Smooth muscle cell (in vitro differentiated cells): ENCODE measurements around the gene EDEM3. TPM values are rescaled to one million over a fixed set of nuclear protein-coding genes. Genes with fewer than 3 reads are reported as not detected.

ENCODE experiments used
- DNase-seq: peaks from one replicate; lab custom pipeline; 2025; ENCODE audit not compliant: unreplicated experiment; lab: John Stamatoyannopoulos, UW
- H2AFZ ChIP-seq: fragments of 200-600 bp; sonication (generic); 2 replicates; pipeline ENCODE4 v1.6.0; 2016; ENCODE audit warnings: antibody characterized with exemption, low read depth, mild to moderate bottlenecking
- H3F3A ChIP-seq: fragments of 200-600 bp; sonication (generic); 2 replicates; pipeline ENCODE4 v1.6.0; 2017; ENCODE audit warnings: antibody characterized with exemption, low read depth
- H3K27ac ChIP-seq: fragments of 200-600 bp; sonication (generic); 2 replicates; pipeline ENCODE4 v1.5.1; 2016; ENCODE audit warnings: low read depth, mild to moderate bottlenecking
- H3K27me3 ChIP-seq: fragments of 200-600 bp; sonication (generic); 2 replicates; pipeline ENCODE4 v1.6.1; 2016; ENCODE audit warnings: low read depth, mild to moderate bottlenecking
- H3K36me3 ChIP-seq: fragments of 200-600 bp; sonication (generic); 2 replicates; pipeline ENCODE4 v1.5.1; 2016; ENCODE audit warnings: low read depth
- H3K4me1 ChIP-seq: fragments of 200-600 bp; sonication (generic); 2 replicates; pipeline ENCODE4 v1.5.1; 2016; ENCODE audit warnings: low read depth
- H3K4me2 ChIP-seq: fragments of 200-600 bp; sonication (generic); 2 replicates; pipeline ENCODE4 v1.6.0; 2016; ENCODE audit warnings: mild to moderate bottlenecking
- H3K4me3 ChIP-seq: fragments of 200-600 bp; sonication (generic); 2 replicates; pipeline ENCODE4 v1.5.1; 2016; ENCODE audit warnings: mild to moderate bottlenecking
- H3K79me2 ChIP-seq: fragments of 200-600 bp; sonication (generic); 2 replicates; pipeline ENCODE4 v1.6.0; 2016; ENCODE audit warnings: low read depth, mild to moderate bottlenecking
- H3K9ac ChIP-seq: fragments of 200-600 bp; sonication (generic); 2 replicates; pipeline ENCODE4 v1.6.0; 2016; ENCODE audit warnings: low read depth
- H3K9me3 ChIP-seq: fragments of 200-600 bp; sonication (generic); replicated peaks from 2 replicates; pipeline ENCODE4 v1.5.1; 2016; ENCODE audit warnings: low read depth
- H4K20me1 ChIP-seq: fragments of 200-600 bp; sonication (generic); 2 replicates; pipeline ENCODE4 v1.6.0; 2016; ENCODE audit warnings: low read depth
- WGBS: methylation state at CpG from one replicate; pipeline ENCODE4 v1.1.7; 2016; ENCODE audit warnings: low lambda C conversion rate; 5-methylcytosine and 5-hydroxymethylcytosine counted together
- polyA plus RNA-seq: library from polyadenylated mRNA; unstranded; fragments of >200 nt; fragmentation: Nextera tagmentation; extraction: Ambion mirVana; gene quantifications from 2 replicates; pipeline ENCODE4 v1.2.1, GENCODE V29; 2016
- total RNA-seq: library from RNA; depleted of rRNA; stranded (reverse); fragments of >200 nt; gene quantifications from 2 replicates; pipeline ENCODE4 v1.2.3, GENCODE V29; 2014
- TF ChIP-seq, protein P1 (sequence below): fragments of 200-600 bp; sonication (generic); IDR thresholded peaks from 2 replicates; pipeline ENCODE4 v1.5.1; 2017; ENCODE audit warnings: borderline replicate concordance, mild to moderate bottlenecking, antibody characterized with exemption; ENCODE audit not compliant: insufficient read depth, poor library complexity, severe bottlenecking

Gene EDEM3
- total and polyA plus RNA-seq, 2 experiments from 2014 or later: 12.9 to 44.3 TPM

DNA sequence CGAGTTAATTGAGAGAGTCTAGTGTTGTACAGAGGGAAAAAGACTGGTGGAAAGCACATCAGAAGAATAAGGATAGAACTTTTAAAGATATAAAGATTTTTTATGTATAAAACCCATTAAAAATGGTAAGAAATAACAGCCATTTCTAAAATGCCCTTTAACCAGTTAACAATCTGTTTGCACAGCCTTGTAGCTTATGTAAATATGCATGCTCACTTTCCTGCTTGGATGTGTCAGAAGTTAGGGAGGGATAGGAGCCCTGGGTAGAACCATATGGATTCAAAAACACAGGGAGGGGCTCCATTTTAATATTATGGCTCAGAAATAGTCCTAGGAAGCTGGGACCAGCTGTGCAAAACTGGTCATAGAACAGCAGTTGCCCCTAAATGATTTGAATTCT lies 4.5 kb upstream of the EDEM3 start:
- H4K20me1 ChIP-seq: no peaks in the 10 kb centered on the region
- no peaks in the 10 kb centered on the region for H3K9me3 ChIP-seq
- no peak overlapping the region for H3K9ac ChIP-seq
- no peak overlapping the region for H2AFZ ChIP-seq
- H3K79me2 ChIP-seq: peaks cover 3% of the 10 kb centered on the region
- peaks cover 8% of the 10 kb centered on the region for H3K4me1 ChIP-seq
- no peaks in the 10 kb centered on the region for H3K36me3 ChIP-seq
- no peak overlapping the region for H3K4me2 ChIP-seq
- H3F3A ChIP-seq: peaks cover 4% of the 10 kb centered on the region
- H3K27ac ChIP-seq: no peak overlapping the region
- WGBS: 93% methylated on average over 1 of the region's 1 CpG
- H3K27me3 ChIP-seq: no peaks in the 10 kb centered on the region
- DNase-seq: no peak
- no peak overlapping the region for H3K4me3 ChIP-seq
- TF ChIP-seq, protein P1, sequence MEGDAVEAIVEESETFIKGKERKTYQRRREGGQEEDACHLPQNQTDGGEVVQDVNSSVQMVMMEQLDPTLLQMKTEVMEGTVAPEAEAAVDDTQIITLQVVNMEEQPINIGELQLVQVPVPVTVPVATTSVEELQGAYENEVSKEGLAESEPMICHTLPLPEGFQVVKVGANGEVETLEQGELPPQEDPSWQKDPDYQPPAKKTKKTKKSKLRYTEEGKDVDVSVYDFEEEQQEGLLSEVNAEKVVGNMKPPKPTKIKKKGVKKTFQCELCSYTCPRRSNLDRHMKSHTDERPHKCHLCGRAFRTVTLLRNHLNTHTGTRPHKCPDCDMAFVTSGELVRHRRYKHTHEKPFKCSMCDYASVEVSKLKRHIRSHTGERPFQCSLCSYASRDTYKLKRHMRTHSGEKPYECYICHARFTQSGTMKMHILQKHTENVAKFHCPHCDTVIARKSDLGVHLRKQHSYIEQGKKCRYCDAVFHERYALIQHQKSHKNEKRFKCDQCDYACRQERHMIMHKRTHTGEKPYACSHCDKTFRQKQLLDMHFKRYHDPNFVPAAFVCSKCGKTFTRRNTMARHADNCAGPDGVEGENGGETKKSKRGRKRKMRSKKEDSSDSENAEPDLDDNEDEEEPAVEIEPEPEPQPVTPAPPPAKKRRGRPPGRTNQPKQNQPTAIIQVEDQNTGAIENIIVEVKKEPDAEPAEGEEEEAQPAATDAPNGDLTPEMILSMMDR: no peak

DNA sequence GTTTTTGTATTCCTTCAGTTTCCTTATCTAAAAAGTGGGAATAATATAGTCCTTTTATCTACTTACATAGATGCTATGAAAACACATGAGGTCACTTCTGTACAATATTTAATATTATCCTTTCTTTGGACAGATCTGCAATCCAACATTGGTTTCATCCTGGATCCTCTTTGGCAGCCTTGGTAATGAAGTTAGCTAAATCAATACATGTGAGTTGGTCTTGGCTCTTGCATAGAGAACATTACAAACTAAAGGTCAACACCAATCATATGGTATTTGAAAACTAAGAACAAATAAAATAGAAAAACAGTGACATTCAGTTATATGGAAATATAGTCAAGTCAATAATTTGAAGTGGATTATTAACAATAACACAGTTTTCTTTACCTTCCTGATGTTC lies 3.2 kb upstream of the EDEM3 start:
- Histone ChIP-seq H4K20me1 (peaks cover 11% of the 10 kb centered on the region), H3K9me3 (no peaks in the 10 kb centered on the region), H3K79me2 (peaks cover 15% of the 10 kb centered on the region), H3K36me3 (no peaks in the 10 kb centered on the region), H3K4me3 (no peak overlapping the region), H3K27me3 (no peaks in the 10 kb centered on the region), H3K4me2 (no peak overlapping the region), H3K27ac (no peak overlapping the region), H2AFZ (no peak overlapping the region), H3K9ac (no peak overlapping the region), H3K4me1 (peaks cover 16% of the 10 kb centered on the region), H3F3A (peaks cover 4% of the 10 kb centered on the region)
- DNase-seq: no peak
- TF ChIP-seq, protein P1: no peak

DNA sequence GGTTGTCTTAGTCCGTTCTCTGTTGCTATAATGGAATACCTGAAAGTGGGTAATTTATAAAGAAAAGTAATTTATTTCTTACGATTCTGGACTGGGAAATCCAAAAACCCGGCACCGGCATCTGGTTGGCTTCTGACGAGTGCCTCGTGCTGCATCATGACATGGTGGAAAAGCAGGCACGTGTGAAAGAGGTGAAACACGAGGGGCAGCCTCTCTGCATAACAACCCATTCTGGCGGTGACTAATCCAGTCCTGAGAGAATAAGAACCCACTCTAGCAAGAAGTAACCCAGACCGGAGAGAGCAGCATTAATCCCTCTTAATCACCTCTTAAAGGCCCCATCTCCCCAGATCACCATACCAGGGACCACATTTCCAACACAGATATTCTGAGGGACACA lies 2.7 kb upstream of the EDEM3 start:
- TF ChIP-seq, protein P1: no peak

More for the DNA sequence above, 2.7 kb upstream of the EDEM3 start:
- H3K36me3 ChIP-seq: no peaks in the 10 kb centered on the region
- 77% methylated on average over 10 of the region's 10 CpGs for WGBS
- H3K4me3 ChIP-seq: no peak overlapping the region
- peaks cover 20% of the 10 kb centered on the region for H3K79me2 ChIP-seq
- H2AFZ ChIP-seq: no peak overlapping the region
- H3K9ac ChIP-seq: no peak overlapping the region
- peaks cover 16% of the 10 kb centered on the region for H4K20me1 ChIP-seq
- no peak overlapping the region for H3K4me2 ChIP-seq
- H3K27ac ChIP-seq: no peak overlapping the region
- H3K4me1 ChIP-seq: peaks cover 17% of the 10 kb centered on the region
- H3K9me3 ChIP-seq: no peaks in the 10 kb centered on the region
- no peaks in the 10 kb centered on the region for H3K27me3 ChIP-seq
- DNase-seq: no peak
- peaks cover 4% of the 10 kb centered on the region for H3F3A ChIP-seq
